T-cell (primary cell): ENCODE results near the gene TRAPPC3. TPM values are rescaled to one million over a fixed set of nuclear protein-coding genes. Genes with fewer than 3 reads are reported as not detected.

Source experiments
- ATAC-seq, 4 experiments: fragments of 200-7000 bp in 3 of 4; fragments of 150-1000 bp in 1 of 4; cut with Tn5 transposase; replicated peaks in 1 of 4; 1 replicate in 3 of 4; 2 replicates in 1 of 4; pipeline ENCODE4 v1.10.0; 2021; ENCODE audit warnings: moderate library complexity in 3 of 4, mild to moderate bottlenecking in 2 of 4, moderate number of reproducible peaks in 1 of 4
- CTCF ChIA-PET, 2 donors: fragments of 300-600 bp; sonication (Branson Sonifier 250); formaldehyde crosslinking; loops; one replicate each; lab custom pipeline; 2022; ENCODE audit warnings: antibody characterized with exemption in 2 of 2; lab: Charles Lee
- POLR2A ChIA-PET, 2 donors: fragments of 300-600 bp; sonication (Branson Sonifier 250); formaldehyde crosslinking; loops; one replicate each; lab custom pipeline; 2022; ENCODE audit warnings: antibody characterized with exemption in 2 of 2; lab: Charles Lee
- DNase-seq, 35 experiments: peaks; one replicate each; pipeline versions ENCODE4 v3.0.0 to v3.0.0-alpha.2; 2013 to 2023
- H3K27ac ChIP-seq: one replicate; pipeline ENCODE4 v1.5.1; 2013; ENCODE audit warnings: low read length
- H3K27me3 ChIP-seq, 2 experiments: replicated peaks in 1 of 2; 1 replicate in 1 of 2; 2 replicates in 1 of 2; pipeline versions ENCODE4 v1.6.1 to v1.7.0; 2013; ENCODE audit warnings: low read length in 1 of 2, mixed read lengths in 1 of 2; ENCODE audit not compliant: control insufficient read depth in 2 of 2, insufficient read depth in 2 of 2; ENCODE audit errors: extremely low read depth in 1 of 2
- H3K36me3 ChIP-seq, 2 donors: 1 replicate in 1 of 2; 2 replicates in 1 of 2; pipeline versions ENCODE4 v1.6.1 to v1.7.0; 2013; ENCODE audit warnings: low read length in 1 of 2; ENCODE audit not compliant: control insufficient read depth in 2 of 2, insufficient read depth in 1 of 2; ENCODE audit errors: extremely low read depth in 1 of 2
- H3K4me1 ChIP-seq, 2 experiments: 1 replicate in 1 of 2; 2 replicates in 1 of 2; pipeline versions ENCODE4 v1.6.1 to v1.7.0; 2013; ENCODE audit warnings: low read length in 2 of 2, mixed read lengths in 1 of 2; ENCODE audit not compliant: insufficient read depth in 2 of 2, control insufficient read depth in 1 of 2; ENCODE audit errors: extremely low read depth in 1 of 2
- H3K4me3 ChIP-seq, 2 donors: 1 replicate in 1 of 2; 2 replicates in 1 of 2; pipeline versions ENCODE4 v1.5.1 to v1.7.0; 2013; ENCODE audit warnings: mild to moderate bottlenecking in 2 of 2, low read length in 1 of 2, moderate library complexity in 1 of 2; ENCODE audit not compliant: control insufficient read depth in 1 of 2; ENCODE audit errors: extremely low read depth in 1 of 2
- H3K9me3 ChIP-seq: 2 replicates; pipeline ENCODE4 v1.7.0; 2013
- H3K27ac Mint-ChIP-seq, 2 donors: one replicate each; pipeline ENCODE4 v1.8.0; 2020 to 2021; ENCODE audit warnings: mild to moderate bottlenecking in 2 of 2, mixed read lengths in 2 of 2
- H3K27me3 Mint-ChIP-seq, 2 donors: one replicate each; pipeline ENCODE4 v1.8.0; 2021 to 2022; ENCODE audit warnings: mixed read lengths in 2 of 2
- H3K36me3 Mint-ChIP-seq: one replicate; pipeline ENCODE4 v1.8.0; 2021; ENCODE audit warnings: mixed read lengths
- H3K4me1 Mint-ChIP-seq, 3 donors: one replicate each; pipeline ENCODE4 v1.8.0; 2020 to 2022; ENCODE audit warnings: mixed read lengths in 3 of 3, mild to moderate bottlenecking in 1 of 3
- H3K4me3 Mint-ChIP-seq, 3 donors: one replicate each; pipeline ENCODE4 v1.8.0; 2020 to 2022; ENCODE audit warnings: mild to moderate bottlenecking in 3 of 3, mixed read lengths in 3 of 3, moderate library complexity in 3 of 3
- H3K9me3 Mint-ChIP-seq, 3 donors: one replicate each; pipeline ENCODE4 v1.8.0; 2020 to 2022; ENCODE audit warnings: mixed read lengths in 3 of 3
- WGBS: methylation state at CpG from one replicate; pipeline ENCODE4 v1.1.5; 2013; ENCODE audit warnings: missing lambda C conversion rate; ENCODE audit not compliant: insufficient coverage; 5-methylcytosine and 5-hydroxymethylcytosine counted together
- total RNA-seq, 35 experiments: library from RNA in 6 of 35; stranded (reverse) in 6 of 35; fragments of 120-200 nt in 1 of 35; gene quantifications; one replicate each; pipeline versions ENCODE4 v1.2.1 to v1.2.4 and lab custom pipeline; 2013 to 2026

TRAPPC3 gene
- total RNA-seq, 5 donors from 2014 or later (not counting 1 experiment from before 2014, with no cell fraction given) = 42.3 to 48.2 (median 44.6) TPM

GRCh38 chr1:36150296-36151133 is 1.2 kb upstream of the TRAPPC3 start:
- Histone ChIP-seq H3K36me3 (no peaks in the 10 kb centered on the region), H3K9me3 (no peaks in the 10 kb centered on the region), H3K27ac (peak overlapping the region; percentile 96), H3K4me3 (peak overlapping the region; percentile 12 to 29), H3K4me1 (peaks cover 36 to 64% of the 10 kb centered on the region in 2 experiments), H3K27me3 (no peaks in the 10 kb centered on the region)
- peak in 3 of 4 experiments; percentile 26 to 40 (median 35) for ATAC-seq
- H3K27ac Mint-ChIP-seq = peak overlapping the region; percentile 97 to 98
- peak overlapping the region; percentile 98 to 99 (median 99) for H3K4me3 Mint-ChIP-seq
- peak; percentile 28 to 79 (median 51) for DNase-seq
- 58% methylated on average over 2 of the region's 12 CpGs for WGBS
- no peaks in the 10 kb centered on the region for H3K36me3 Mint-ChIP-seq
- H3K4me1 Mint-ChIP-seq = peaks cover 78 to 82% (median 78%) of the 10 kb centered on the region in 3 donors
- H3K27me3 Mint-ChIP-seq = no peaks in the 10 kb centered on the region
- CTCF ChIA-PET = interaction anchor here (0.6 to 4.6 kb wide), 14 partner anchors 11 to 268 kb away, joined by 3 to 80 read pairs (median 4); partner anchors contain the start of gene THRAP3 (in 1 of the 2)
- POLR2A ChIA-PET = interaction anchor here (0.5 to 2.9 kb wide), 7 partner anchors 10 to 135 kb away, joined by 3 to 27 read pairs (median 4); partner anchors contain the start of gene THRAP3 (in 1 of the 2)
- no peaks in the 10 kb centered on the region for H3K9me3 Mint-ChIP-seq

GRCh38 chr1:36149973-36150295 is 648 bp upstream of the TRAPPC3 start:
- WGBS = 17% methylated on average over 5 of the region's 6 CpGs
- ATAC-seq (no peak), DNase-seq (no peak)
- Histone ChIP-seq H3K9me3 (no peaks in the 10 kb centered on the region), H3K4me1 (peaks cover 33 to 58% of the 10 kb centered on the region in 2 experiments), H3K4me3 (peak overlapping the region; percentile 88 to 96), H3K27ac (peak overlapping the region; percentile 96), H3K27me3 (no peaks in the 10 kb centered on the region), H3K36me3 (no peaks in the 10 kb centered on the region)
- H3K4me1 Mint-ChIP-seq = peaks cover 76 to 80% (median 77%) of the 10 kb centered on the region in 3 donors
- H3K4me3 Mint-ChIP-seq = peak overlapping the region; percentile 98 to 99 (median 99)
- H3K9me3 Mint-ChIP-seq = no peaks in the 10 kb centered on the region
- H3K27me3 Mint-ChIP-seq = no peaks in the 10 kb centered on the region
- H3K27ac Mint-ChIP-seq = peak overlapping the region; percentile 97 to 98
- ChIA-PET POLR2A (interaction anchor here (0.5 to 2.9 kb wide), 8 partner anchors 11 to 136 kb away, joined by 3 to 27 read pairs (median 4); partner anchors contain the start of gene THRAP3 (in 1 of the 2)), CTCF (interaction anchor here (0.6 to 4.6 kb wide), 16 partner anchors 10 to 272 kb away, joined by 3 to 80 read pairs (median 4); partner anchors contain the start of gene THRAP3 (in 1 of the 2))
- H3K36me3 Mint-ChIP-seq = no peaks in the 10 kb centered on the region

GRCh38 chr1:36148821-36149236 is 457 bp downstream of the TRAPPC3 start:
- no peaks in the 10 kb centered on the region for H3K9me3 Mint-ChIP-seq
- Histone ChIP-seq H3K4me3 (peak overlapping the region; percentile 88 to 96), H3K27me3 (no peaks in the 10 kb centered on the region), H3K27ac (peak overlapping the region; percentile 96), H3K9me3 (no peaks in the 10 kb centered on the region), H3K4me1 (peaks cover 33 to 54% of the 10 kb centered on the region in 2 experiments), H3K36me3 (no peaks in the 10 kb centered on the region)
- DNase-seq (no peak), ATAC-seq (peak in 1 of 4 experiments; percentile 11)
- CTCF ChIA-PET = interaction anchor here (0.6 to 4.6 kb wide), 12 partner anchors 9 to 273 kb away, joined by 3 to 80 read pairs (median 4); partner anchors contain the start of gene THRAP3 (in 1 of the 2)
- no peaks in the 10 kb centered on the region for H3K27me3 Mint-ChIP-seq
- peaks cover 69 to 73% (median 70%) of the 10 kb centered on the region in 3 donors for H3K4me1 Mint-ChIP-seq
- peak overlapping the region; percentile 97 to 98 for H3K27ac Mint-ChIP-seq
- no peaks in the 10 kb centered on the region for H3K36me3 Mint-ChIP-seq
- POLR2A ChIA-PET = interaction anchor here (0.5 to 2.9 kb wide), 6 partner anchors 13 to 1328 kb away, joined by 3 to 27 read pairs (median 3); partner anchors contain the start of gene THRAP3 (in 1 of the 2)
- H3K4me3 Mint-ChIP-seq = peak overlapping the region; percentile 98 to 99 (median 99)
- WGBS = 2% methylated on average over 15 of the region's 16 CpGs

GRCh38 chr1:36144413-36144812 is 4.9 kb downstream of the TRAPPC3 start:
- H3K36me3 ChIP-seq = peaks cover 0 to 9% of the 10 kb centered on the region in 2 donors
- DNase-seq (no peak), ATAC-seq (no peak)
- H3K27me3 ChIP-seq = no peaks in the 10 kb centered on the region
- H3K4me3 ChIP-seq = no peak overlapping the region
- peaks cover 7% of the 10 kb centered on the region for H3K36me3 Mint-ChIP-seq
- H3K9me3 Mint-ChIP-seq = no peaks in the 10 kb centered on the region
- ChIA-PET CTCF (interaction anchor here in 1 of 2 donors (1.3 kb wide), 1 partner anchor 44 kb away, joined by 3 read pairs; no protein-coding TSS in a partner anchor), POLR2A (no interaction called here)
- H3K27ac Mint-ChIP-seq = no peak overlapping the region
- no peaks in the 10 kb centered on the region for H3K27me3 Mint-ChIP-seq
- peaks cover 2 to 13% of the 10 kb centered on the region in 2 experiments for H3K4me1 ChIP-seq
- peaks cover 45 to 61% (median 58%) of the 10 kb centered on the region in 3 donors for H3K4me1 Mint-ChIP-seq
- no peak overlapping the region for H3K4me3 Mint-ChIP-seq
- WGBS = 100% methylated on average over 1 of the region's 2 CpGs
- H3K9me3 ChIP-seq = no peaks in the 10 kb centered on the region
- H3K27ac ChIP-seq = no peak overlapping the region

- Histone ChIP-seq H3K4me1 (peaks cover under 1 to 8% of the 10 kb centered on the region in 2 experiments), H3K36me3 (peaks cover 0 to 13% of the 10 kb centered on the region in 2 donors), H3K27ac (no peak overlapping the region), H3K27me3 (no peaks in the 10 kb centered on the region), H3K9me3 (no peaks in the 10 kb centered on the region), H3K4me3 (no peak overlapping the region)
- peaks cover 9% of the 10 kb centered on the region for H3K36me3 Mint-ChIP-seq
- ATAC-seq (no peak), DNase-seq (no peak)
- ChIA-PET CTCF (no interaction called here), POLR2A (interaction anchor here in 1 of 2 donors (0.5 kb wide), 1 partner anchor 53 kb away, joined by 3 read pairs; no protein-coding TSS in a partner anchor)
- peak overlapping the region in 1 of 2 donors; percentile 24 for H3K27ac Mint-ChIP-seq
- no peaks in the 10 kb centered on the region for H3K27me3 Mint-ChIP-seq
- WGBS = 79% methylated on average over 3 of the region's 4 CpGs
- H3K4me1 Mint-ChIP-seq = peaks cover 36 to 52% (median 50%) of the 10 kb centered on the region in 3 donors
- no peak overlapping the region for H3K4me3 Mint-ChIP-seq
- H3K9me3 Mint-ChIP-seq = no peaks in the 10 kb centered on the region
Observed at GRCh38 chr1:36143424-36143823, 5.9 kb downstream of the TRAPPC3 start.

GRCh38 chr1:36142121-36142520 is 7.2 kb downstream of the TRAPPC3 start:
- no peak overlapping the region for H3K4me3 ChIP-seq
- Mint-ChIP-seq H3K9me3 (no peaks in the 10 kb centered on the region), H3K27ac (peak overlapping the region in 1 of 2 donors; percentile 49), H3K4me1 (peaks cover 25 to 42% (median 40%) of the 10 kb centered on the region in 3 donors), H3K4me3 (no peak overlapping the region), H3K27me3 (no peaks in the 10 kb centered on the region), H3K36me3 (peaks cover 21% of the 10 kb centered on the region)
- H3K27ac ChIP-seq = no peak overlapping the region
- no peaks in the 10 kb centered on the region for H3K27me3 ChIP-seq
- H3K36me3 ChIP-seq = peaks cover 9 to 26% of the 10 kb centered on the region in 2 donors
- ChIA-PET POLR2A (interaction anchor here in 1 of 2 donors (0.6 kb wide), 1 partner anchor 254 kb away, joined by 7 read pairs; no protein-coding TSS in a partner anchor), CTCF (interaction anchor here in 1 of 2 donors (1.3 kb wide), 1 partner anchor 144 kb away, joined by 3 read pairs; no protein-coding TSS in a partner anchor)
- ATAC-seq (no peak), DNase-seq (no peak)
- peaks cover 0 to 3% of the 10 kb centered on the region in 2 experiments for H3K4me1 ChIP-seq
- WGBS = no CpG with 5 or more reads among the region's 1 CpG
- no peaks in the 10 kb centered on the region for H3K9me3 ChIP-seq
